Measurements from ENCODE around the gene KRT85.
"Not testable (repeated sequence)": the region's sequence is repeated elsewhere in the genome, so short reads cannot be mapped to it uniquely, and the experiment has no call there.

The KRT85 gene

DNA sequence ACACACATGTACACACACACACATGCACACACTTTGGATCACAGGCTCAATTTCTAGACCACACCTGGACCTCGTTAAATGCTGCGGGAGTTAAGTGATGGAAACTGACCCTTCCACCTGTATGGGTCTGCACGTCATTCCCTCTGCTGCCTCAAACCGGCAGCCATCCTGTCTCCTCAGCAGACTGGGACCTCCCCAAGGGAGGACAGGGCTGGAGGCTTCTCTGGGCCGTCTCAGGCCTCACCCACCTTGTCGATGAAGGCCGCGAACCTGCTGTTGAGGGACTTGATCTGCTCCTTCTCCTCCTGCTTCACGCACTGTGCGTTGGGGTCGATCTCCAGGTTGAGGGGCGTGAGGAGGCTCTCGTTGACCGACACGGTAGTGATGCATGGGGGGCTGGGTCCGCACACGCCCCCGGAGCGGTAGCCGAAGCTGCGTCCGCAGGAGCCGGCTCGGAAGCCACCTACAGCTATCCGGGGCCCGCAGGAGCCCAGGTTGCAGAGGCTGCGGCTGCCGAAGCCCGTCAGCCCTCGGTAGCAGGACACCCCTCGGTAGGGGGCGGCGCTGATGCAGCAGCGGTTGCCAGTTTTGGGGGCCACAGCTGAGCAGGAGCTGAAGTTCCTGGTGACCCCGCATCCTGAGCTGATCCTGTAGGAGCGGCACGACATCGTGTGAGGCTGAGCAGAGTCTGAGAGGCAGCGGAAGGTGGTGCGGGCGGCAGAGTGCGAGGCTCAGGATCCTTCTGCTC, at the start of gene KRT85:
Gene KRT85 (minus strand): TSS at position 744 of the 748 bp plus-strand sequence. CDS start 76 bp downstream, at position 668.
- DNase-seq: no peak

GRCh38 chr12:52416795-52417194, 49.5 kb upstream of the KRT85 start:
- no peak for DNase-seq

DNA sequence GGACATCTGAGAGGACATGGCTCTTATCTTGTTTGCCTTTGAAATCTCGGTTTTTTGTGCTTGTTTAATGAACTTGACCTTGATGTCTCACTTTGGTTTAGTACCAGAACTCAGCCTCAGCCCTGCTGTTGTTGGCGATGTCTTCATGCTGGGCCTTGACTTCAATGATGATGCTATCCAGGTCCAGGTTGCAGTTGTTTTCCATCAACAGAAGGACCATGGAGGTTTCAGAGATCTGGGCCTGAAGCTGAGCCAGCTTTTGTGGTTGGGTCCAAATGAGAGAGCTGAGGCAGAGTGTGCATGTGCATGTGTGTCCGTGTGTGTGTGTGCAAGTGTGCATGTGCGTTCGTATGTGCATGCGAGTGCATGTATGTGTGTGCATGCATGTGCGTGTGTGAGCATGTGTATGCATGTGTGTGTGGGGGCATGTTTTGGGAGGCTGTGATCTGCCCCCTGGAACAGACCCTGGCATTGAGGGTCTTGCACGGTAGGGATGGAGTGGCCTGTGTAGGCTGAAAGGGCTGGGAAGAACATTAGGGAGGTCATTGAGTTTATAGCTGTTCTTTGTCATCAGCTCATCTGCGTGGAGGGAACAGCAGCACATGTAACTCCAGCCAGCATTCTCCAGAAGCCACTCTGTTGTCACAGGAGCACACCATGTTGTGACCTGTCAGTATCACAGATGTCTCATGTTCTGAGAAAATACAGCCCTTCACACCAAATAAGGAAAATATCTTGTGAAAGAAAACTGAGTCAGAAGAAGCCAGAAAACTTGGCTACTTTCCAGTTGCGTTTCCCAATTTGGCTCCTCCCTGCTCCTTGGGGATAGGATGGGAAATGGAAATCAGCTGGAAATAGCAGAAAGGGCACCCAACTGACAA, 48.8 kb upstream of the KRT85 start:
- no peak for DNase-seq

- no peak for DNase-seq
Measured at GRCh38 chr12:52414936-52415335, 47.7 kb upstream of the KRT85 start.

DNA sequence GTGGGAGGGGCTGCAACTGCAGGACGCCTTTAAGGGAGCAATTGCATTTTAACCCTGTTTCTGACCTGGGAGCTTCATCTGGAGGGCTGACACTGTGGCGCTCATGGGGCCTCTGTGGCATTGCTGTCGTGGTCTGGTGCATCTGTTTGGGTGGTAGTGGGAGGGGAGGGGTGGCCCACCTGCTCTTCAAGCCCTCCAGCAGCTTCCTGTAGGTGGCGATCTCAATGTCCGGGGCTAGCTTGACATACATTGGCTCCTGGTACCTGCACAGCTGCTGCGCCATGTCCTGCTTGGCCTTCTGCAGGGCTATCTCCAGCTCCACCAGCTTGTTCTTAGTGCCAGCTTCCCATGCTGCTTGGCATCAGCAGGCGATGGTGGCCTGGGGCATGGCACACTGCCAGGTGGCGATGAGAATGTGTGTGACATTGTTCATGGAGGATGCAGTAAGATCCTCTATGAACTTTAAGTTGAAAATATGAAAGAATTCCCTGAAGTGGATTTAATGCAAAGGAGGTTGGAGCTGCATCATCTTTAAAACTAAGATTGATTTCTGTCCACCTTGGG, 46.6 kb upstream of the KRT85 start:
- DNase-seq: no peak

- no peak for DNase-seq
Measured at GRCh38 chr12:52413202-52413601, 45.9 kb upstream of the KRT85 start.

DNA sequence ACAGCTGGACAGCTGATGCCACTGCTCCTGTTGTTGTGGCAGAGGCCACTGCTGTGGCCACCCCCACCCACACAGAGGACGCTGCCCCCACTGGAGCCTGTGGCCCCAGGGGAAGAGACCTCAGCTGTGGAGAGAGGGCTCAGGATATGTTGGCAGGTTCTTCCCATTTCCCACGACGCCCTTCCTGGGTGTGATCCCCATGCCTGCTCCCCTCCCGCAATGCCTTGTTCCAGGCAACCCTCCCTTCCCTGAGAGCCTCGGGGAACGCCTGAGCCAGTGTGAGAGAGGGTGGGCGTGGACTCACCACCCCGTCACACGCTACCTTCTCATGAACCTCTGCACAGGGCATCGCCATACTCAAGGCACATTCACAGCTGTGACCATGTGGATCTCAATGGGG, 44.5 kb upstream of the KRT85 start:
- no peak for DNase-seq

DNA sequence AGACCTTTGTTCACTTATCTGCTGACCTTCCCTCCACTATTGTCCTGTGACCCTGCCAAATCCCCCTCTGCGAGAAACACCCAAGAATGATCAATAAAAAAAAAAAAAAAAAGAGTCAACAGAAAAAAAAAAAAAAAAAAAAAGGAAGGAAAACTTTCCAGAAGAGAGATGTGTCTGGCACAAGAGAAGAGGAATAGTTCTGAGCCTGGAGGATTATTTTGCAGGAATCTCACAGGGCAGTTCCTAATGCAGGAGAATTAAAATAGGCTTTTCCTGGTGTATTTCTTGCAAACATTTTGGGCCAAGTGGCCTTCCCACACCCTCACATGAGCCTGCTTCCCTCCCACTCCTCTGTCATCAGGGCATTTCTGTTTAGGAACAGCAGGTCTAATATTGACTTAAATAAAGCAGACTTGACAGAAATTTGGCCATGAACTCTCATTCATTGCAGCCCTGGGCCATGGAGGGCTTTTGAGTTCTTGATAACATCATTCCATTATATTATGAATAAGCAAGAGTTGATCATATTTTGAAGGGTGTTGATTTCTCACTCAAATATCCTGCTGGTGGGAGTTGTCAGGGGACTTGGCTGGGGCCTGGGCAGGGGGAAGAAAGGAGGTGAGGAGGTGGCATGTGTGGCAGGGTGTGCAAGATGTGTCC, 43.4 kb upstream of the KRT85 start:
- not testable (repeated sequence) for DNase-seq

- no peak for DNase-seq
Measured at GRCh38 chr12:52407918-52408317, 40.6 kb upstream of the KRT85 start.

DNA sequence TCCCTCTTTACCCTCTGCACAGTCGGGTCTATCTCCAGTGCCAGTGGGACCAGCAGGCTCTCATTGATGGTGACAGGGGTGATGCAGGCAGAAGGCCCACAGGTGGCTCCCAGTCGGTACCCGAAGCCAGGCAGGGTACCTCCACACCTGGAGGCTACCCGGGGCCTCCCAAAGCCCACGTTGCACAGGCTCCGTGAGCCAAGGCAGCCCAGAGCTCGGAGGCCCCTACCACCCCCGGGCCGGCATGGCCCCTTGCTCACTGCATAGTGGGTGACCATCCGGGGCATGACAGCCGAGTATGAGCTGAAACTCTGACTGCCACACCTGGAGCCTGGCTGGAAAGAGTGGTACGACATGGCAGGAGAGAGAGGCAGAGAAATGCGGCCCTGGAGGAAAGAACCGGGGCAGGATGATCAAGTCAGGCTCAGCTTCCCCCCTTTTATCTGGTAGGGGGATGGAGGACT, 38.7 kb upstream of the KRT85 start, which contains the start of gene KRT82:
Gene KRT82 (minus strand): TSS at position 414 of the 464 bp plus-strand sequence. CDS start 58 bp downstream, at position 356.
- no peak for DNase-seq

GRCh38 chr12:52404951-52405350, 37.7 kb upstream of the KRT85 start:
- DNase-seq: no peak

- no peak for DNase-seq
Measured at GRCh38 chr12:52403561-52403960, 36.3 kb upstream of the KRT85 start.

GRCh38 chr12:52402873-52403540, 35.7 kb upstream of the KRT85 start:
- no peak for DNase-seq

GRCh38 chr12:52402377-52402776, 35.1 kb upstream of the KRT85 start:
- DNase-seq: no peak

GRCh38 chr12:52401926-52402325, 34.6 kb upstream of the KRT85 start:
- DNase-seq: no peak

DNA sequence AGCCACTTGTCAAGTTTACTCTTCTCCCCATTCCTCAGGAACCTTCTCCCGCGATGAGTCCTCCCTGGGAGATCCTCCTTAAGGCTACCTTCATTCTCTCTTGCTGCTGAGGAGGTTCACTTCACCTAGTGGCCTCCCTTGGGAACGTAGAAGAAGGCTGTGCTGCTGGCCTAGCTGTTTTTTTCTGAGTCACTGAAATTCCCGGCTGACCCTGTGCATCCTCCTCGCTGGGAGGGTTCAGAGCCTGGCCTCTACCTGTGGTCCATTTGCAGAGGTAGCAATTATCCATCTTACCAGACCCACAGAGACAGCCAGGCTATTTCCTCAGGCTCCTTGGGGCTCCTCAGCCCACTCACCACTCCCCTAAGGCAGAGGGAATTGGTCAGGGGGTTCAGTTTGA, 34.2 kb upstream of the KRT85 start:
- DNase-seq: no peak

GRCh38 chr12:52400906-52401305, 33.6 kb upstream of the KRT85 start:
- DNase-seq: no peak

GRCh38 chr12:52399756-52400155, 32.5 kb upstream of the KRT85 start:
- DNase-seq: no peak

DNA sequence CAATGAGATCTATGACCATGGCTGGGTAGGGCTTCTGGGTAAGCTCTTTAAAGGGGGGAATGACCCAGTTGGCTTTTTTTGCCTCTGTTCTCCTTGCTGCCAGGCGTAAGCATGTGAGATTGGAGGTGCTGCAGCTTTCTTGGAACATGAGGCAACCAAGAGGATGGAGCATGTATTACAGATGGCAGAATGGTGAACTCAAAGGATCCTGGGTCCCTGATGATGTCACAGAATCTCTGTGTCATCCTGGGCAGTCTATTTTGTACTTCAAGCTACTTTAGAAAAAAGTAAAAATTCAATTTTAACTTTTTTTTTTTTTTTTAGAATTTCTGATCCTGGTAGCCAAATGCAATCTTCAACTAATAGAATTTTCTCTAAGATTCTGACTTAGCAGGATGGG, 30.9 kb upstream of the KRT85 start:
- DNase-seq: no peak

DNA sequence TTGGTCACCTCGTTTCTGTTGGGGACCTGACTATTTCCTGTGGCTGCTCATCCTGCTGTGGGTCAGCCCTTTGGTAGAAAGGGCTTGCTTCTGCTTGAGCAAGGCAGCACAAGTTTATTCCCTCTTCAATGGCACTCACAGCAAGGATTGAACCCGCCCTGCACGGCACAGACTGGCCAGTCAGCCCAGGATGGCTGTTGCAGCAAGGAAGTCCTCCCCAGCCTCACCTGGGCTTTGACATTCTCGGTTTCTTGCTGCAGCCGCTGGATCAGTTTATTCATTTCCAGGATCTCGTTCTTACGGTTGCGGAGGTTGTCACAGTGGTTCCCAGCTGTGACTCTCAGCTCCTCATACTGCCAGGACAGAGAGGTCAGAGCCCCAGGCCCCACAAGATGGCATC, 29.4 kb upstream of the KRT85 start:
- no peak for DNase-seq

DNA sequence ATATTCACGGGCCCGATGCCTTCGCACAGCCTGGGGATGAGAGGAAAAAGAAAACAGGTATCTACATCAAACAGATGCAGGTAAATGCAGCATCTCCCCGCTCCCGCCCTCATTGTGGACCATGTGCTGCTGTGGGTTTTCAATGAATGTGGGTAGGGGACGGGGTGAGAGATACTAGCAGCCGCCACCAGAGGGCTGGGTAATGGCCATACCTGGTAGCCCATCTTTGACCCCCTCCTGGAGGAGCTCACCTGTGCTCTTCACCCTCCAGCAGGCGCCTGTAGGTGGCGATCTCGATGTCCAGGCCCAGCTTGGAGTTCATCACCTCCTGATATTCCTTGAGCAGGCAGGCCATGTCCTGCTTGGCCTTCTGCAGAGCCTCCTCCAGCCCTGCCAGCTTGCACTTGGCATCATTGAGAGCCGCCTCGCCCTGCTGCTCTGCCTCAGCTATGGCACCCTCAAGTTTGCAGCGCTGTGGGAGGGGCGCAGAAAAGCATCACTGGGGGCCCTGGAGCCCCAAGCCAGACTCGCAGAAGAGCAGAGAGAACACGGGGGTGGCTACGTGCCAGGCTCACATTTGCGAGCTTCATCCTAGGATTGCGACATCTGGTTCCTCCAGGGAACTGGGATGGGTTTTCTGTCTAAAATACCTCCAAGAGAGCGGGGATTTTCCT, 28.6 kb upstream of the KRT85 start:
- DNase-seq: peak; percentile 43

Measured in NCI-H526 treated with DMSO at 0.1 percent for 48 hours (cell line).